HG03432 (cell line): ENCODE data around the gene ZDHHC17.
A peak's percentile ranks its signal among the peaks of the same experiment; 100 is the strongest.
"Not testable (repeated sequence)": the region's sequence is repeated elsewhere in the genome, so short reads cannot be mapped to it uniquely, and the experiment has no call there.

ENCODE experiments used
- ATAC-seq: cut with Tn5 transposase; IDR thresholded peaks from one replicate; pipeline ENCODE4 v1.9.1; 2021; ENCODE audit warnings: mild to moderate bottlenecking, moderate library complexity; ENCODE audit not compliant: unreplicated experiment

Gene ZDHHC17

GRCh38 chr12:76763746-76764675, at the start of gene ZDHHC17:
Gene ZDHHC17, plus strand, starts transcription at chr12:76764115. Its CDS starts 122 bp downstream, at chr12:76764237.
- ATAC-seq: peak; percentile 95

- no peak for ATAC-seq
These were observed 49.5 kb upstream of the ZDHHC17 start for GRCh38 chr12:76714415-76714814.

- ATAC-seq: no peak
These were observed 49.1 kb upstream of the ZDHHC17 start for GRCh38 chr12:76714861-76715260.

- ATAC-seq: no peak
These were observed 48.6 kb upstream of the ZDHHC17 start for GRCh38 chr12:76715332-76715731.

- no peak for ATAC-seq
These were observed 46.6 kb upstream of the ZDHHC17 start for GRCh38 chr12:76717314-76717713.

GRCh38 chr12:76719171-76720041, 44.5 kb upstream of the ZDHHC17 start:
- ATAC-seq: no peak

- no peak for ATAC-seq
These were observed 43.8 kb upstream of the ZDHHC17 start for GRCh38 chr12:76720068-76720467.

GRCh38 chr12:76726626-76727025, 37.3 kb upstream of the ZDHHC17 start:
- no peak for ATAC-seq

- ATAC-seq: not testable (repeated sequence)
These were observed 31.7 kb upstream of the ZDHHC17 start for GRCh38 chr12:76732188-76732587.

GRCh38 chr12:76737689-76738088, 26.2 kb upstream of the ZDHHC17 start:
- not testable (repeated sequence) for ATAC-seq

- ATAC-seq: no peak
These were observed 24.9 kb upstream of the ZDHHC17 start for GRCh38 chr12:76738824-76739579.

- no peak for ATAC-seq
These were observed 24.0 kb upstream of the ZDHHC17 start for GRCh38 chr12:76739896-76740295.

- ATAC-seq: no peak
These were observed 23.4 kb upstream of the ZDHHC17 start for GRCh38 chr12:76740501-76740900.

GRCh38 chr12:76745343-76745742, 18.6 kb upstream of the ZDHHC17 start:
- ATAC-seq: no peak

GRCh38 chr12:76746516-76746915, 17.4 kb upstream of the ZDHHC17 start:
- ATAC-seq: no peak

- no peak for ATAC-seq
These were observed 16.7 kb upstream of the ZDHHC17 start for GRCh38 chr12:76747245-76747644.

GRCh38 chr12:76755829-76756379, 8.0 kb upstream of the ZDHHC17 start:
- ATAC-seq: no peak

GRCh38 chr12:76757694-76758093, 6.2 kb upstream of the ZDHHC17 start:
- ATAC-seq: no peak

GRCh38 chr12:76762601-76762980, 1.3 kb upstream of the ZDHHC17 start:
- ATAC-seq: no peak

- ATAC-seq: no peak
These were observed 941 bp downstream of the ZDHHC17 start for GRCh38 chr12:76764856-76765255.

GRCh38 chr12:76765598-76765997, 1.7 kb downstream of the ZDHHC17 start:
- ATAC-seq: no peak
